ENCODE results near the gene SLC25A43. TPM values are rescaled to one million over a fixed set of nuclear protein-coding genes. Genes with fewer than 3 reads are reported as not detected.

Gene SLC25A43
- total RNA-seq, 1 donor from 2014 or later = 19.7 TPM

GRCh38 chrX:119497185-119497584, 98.0 kb downstream of the SLC25A43 start:
- no peak for DNase-seq (ENCODE audit: low spot score)

- no peak for DNase-seq (ENCODE audit: low spot score)
These were observed 101.1 kb downstream of the SLC25A43 start for GRCh38 chrX:119500061-119500800.

DNA sequence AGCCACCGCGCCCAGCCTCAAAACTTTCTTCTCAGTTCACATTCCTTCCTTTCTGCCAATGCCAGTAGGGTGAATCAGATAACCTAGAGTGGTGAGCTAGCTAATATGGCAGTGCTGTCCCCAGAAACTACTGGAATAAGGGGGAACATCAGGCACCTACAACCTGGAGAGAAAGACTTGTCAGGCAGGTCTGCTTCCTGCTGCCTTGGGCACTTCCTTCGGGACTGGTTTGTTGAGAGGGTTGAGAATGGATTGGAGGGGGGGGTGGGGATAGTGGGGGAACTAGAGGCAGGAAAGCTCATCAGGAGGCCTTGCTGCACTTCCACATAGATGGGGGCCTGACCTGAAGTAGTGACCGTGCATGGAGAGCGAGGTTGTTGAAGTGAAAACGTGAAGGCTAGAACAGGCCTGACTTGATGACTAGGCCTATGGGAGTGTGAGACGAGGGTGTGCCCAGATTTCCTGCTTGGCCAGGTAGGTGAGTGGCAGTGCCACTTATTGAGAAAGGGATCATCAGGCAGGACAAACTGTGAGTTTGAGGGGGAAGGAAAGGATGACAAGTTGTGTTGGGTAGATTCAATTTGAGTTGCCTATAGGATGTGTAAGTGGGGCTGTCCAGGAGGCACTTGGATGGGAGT, 102.5 kb downstream of the SLC25A43 start:
- peak; percentile 55 for DNase-seq (ENCODE audit: low spot score)

DNA sequence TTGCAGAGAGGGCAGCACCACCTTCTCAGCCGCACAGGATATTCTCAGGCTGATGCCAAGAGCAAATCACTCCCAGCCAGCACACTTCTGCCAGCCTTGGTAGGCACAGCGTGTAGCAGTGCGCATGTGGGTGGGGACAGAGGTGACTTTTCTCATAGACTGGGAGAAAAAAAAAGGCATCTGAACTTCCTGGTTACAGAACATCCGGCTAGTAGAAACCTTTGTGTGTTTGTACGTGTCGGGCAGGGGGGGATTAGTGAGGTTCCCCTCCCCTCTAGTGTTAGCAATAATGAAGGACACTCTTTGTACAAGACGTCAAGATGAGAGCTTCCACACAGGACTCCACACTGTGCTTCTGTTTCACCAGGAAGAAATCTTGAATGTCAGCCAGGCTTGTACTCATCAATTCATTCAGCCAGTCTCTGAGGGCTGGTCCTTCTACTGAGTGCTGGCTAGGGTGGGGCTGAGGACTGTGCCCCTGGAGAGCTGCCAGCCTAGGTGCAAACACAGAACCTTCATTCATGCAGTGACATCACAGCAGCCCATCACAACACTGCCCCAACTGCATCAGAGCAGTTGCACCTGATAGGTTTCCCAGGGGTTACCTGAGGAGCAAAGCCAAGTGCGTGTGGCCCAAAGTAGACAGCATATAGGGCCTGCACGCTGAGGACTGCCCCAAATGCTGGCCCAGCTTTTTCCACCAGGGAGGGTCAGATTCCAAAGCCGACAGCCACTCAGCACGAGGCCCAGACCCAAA, 103.8 kb downstream of the SLC25A43 start:
- DNase-seq (ENCODE audit: low spot score) = peak; percentile 59

DNA sequence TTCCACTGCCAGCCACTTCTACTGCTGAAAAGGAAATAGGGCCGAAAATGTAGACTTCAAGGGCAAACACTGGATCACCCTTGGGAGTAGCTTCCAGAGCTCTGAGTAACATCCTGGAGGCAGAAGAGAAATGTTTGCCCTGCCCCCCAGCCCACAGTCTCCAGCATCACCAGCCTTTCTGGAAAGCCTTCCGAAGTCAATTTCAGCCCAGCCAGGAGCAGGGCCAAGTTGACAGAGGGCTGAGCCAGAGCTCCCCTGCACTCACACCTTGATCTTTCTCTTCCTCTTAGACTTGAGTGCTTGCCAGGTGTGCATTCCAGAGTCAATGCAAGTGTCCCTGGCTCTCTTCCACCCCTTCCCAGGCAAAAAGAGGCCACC, 104.3 kb downstream of the SLC25A43 start:
- DNase-seq (ENCODE audit: low spot score) = peak; percentile 62

Other genes with a start within 250 kb of the SLC25A43 start
- 112 TPM for gene PGRMC1, start 163.1 kb upstream of the SLC25A43 start, total RNA-seq
- gene SLC25A5, start 69.1 kb downstream of the SLC25A43 start, total RNA-seq = 243 TPM
- gene STEEP1, start 166.1 kb downstream of the SLC25A43 start, total RNA-seq = 27.9 TPM
- 39.9 TPM for gene UBE2A, start 175.2 kb downstream of the SLC25A43 start, total RNA-seq
- gene NKRF, start 207.1 kb downstream of the SLC25A43 start, total RNA-seq = 12.2 TPM

Data from ureter (tissue), 1 donor.